GM18508 (cell line): ENCODE data around the gene TMEM183A.

Experiments
- ATAC-seq: cut with Tn5 transposase; IDR thresholded peaks from one replicate; pipeline ENCODE4 v1.9.1; 2021; ENCODE audit warnings: moderate number of reproducible peaks; ENCODE audit not compliant: insufficient read depth, unreplicated experiment

TMEM183A gene

GRCh38 chr1:203028067-203028783 is 21.1 kb downstream of the TMEM183A start:
- ATAC-seq = no peak

DNA sequence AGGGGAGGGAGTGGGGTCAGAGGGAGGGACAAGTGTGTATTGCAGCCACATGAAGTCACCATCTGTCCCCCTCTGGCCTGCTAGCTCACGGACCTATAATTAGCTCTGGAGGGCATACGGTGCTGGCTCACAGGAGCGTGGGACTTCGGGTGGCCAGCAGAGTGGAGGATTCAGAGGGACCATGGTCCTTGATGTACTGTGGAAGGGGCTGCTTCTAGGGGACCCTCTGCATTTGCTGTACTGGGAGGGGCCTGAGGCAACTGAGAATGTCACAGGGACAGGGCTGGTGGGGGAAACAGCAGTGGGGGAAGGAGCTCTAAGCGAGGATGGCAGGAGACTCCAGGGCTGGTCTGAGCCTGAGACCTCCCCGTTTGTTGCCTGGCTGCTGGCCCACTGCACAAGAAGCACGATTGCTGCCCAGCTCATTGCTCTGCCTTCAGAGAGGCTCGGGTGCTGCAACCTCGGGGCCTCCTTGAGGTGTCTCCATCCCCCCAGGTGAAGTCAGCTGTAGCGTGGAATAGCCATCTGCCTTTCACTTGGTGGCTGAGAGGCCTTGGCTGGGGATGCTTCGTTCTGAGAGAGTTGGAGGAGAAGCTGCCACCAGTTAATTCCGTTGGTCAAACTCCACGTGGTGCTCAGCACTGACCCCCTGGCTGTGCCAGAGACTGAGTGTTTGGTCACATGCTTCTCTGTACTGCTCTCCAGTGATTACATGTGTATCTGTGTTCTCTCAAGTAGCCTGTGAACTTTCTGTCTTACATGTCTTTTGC is 21.8 kb downstream of the TMEM183A start:
- ATAC-seq = no peak

DNA sequence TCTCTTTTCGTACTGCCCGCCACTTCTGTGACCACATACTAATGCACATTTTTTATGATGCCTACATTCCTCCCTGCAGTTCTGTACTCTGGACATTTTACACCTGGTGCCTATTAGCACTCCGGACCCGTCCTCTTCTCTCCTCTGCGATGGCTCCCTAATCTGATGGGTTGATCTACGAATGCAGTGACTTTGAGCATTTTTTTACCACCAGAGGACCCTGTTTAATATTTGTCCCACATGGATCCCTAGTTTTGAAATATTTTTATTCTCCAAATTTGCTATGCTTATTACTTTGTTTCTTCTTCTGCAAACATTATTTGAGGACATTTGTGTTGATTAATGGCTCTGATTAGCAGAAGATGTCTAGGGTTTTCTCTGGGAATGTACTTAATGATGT is 24.3 kb downstream of the TMEM183A start:
- ATAC-seq = no peak

GRCh38 chr1:203033287-203033686 is 26.1 kb downstream of the TMEM183A start:
- ATAC-seq = no peak

DNA sequence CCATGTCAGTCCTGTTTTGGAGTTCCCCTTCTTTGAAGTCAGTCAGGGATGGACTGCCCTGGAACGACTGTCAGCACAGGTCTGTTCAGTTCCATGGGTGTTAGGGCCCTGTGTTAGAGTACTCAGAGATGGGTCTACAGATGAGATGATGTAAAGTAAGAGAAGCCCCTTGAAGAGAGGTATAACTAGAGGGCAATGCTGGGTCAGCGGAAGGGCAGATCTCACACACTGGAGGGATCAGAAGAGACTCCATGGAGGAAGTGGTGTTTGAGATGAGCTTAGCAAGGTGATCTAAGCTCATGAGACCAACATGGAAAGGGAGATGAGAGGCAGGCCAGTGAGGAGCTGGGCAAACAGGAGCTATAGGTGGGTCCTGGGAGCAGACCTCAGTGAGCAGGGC is 26.7 kb downstream of the TMEM183A start:
- ATAC-seq = no peak

- no peak for ATAC-seq
Measured at GRCh38 chr1:203034422-203035110, 27.4 kb downstream of the TMEM183A start.

DNA sequence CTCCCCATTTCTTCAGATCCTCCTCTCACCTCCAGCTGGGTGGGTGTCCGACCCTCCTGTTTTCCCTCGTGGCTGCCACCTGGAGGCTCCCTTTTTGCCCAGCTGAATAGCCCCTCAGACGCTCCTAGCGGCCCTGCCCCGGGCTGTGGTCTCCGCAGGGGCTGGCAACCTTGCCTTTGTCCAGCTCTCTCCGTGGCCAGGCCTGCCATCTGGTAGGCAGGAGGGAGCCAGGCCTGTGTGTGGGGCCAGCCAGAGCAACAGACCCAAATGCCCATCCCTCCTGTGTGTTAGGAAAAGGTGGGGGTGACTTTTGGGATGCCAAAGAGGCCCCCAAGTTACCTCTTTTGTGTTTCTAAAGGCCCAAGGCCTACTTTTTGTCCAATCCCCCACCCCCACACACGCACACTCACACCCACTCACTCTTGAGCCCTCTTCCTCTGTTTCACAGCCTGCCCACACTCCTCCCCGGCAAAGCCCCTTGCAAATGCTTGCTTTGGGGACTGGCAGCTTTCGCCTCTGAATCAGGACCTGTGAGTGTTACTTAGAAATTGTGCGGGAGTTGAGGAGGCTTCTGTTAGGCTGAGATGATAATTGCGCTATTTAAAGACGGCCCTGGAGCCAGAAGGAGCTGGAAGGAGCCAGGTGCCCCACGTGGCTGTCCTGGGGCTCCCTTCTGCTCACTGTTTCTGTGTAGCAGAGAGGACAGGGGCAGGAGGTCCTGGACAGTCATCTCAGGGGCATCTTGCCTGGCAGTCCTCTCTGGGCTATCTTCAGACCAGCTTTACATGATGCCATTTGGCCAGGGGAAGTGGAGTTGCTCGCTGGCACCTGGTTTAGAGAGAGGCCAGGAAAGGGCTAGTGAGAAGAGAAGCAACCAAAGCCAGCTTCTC is 28.2 kb downstream of the TMEM183A start:
- ATAC-seq = no peak

DNA sequence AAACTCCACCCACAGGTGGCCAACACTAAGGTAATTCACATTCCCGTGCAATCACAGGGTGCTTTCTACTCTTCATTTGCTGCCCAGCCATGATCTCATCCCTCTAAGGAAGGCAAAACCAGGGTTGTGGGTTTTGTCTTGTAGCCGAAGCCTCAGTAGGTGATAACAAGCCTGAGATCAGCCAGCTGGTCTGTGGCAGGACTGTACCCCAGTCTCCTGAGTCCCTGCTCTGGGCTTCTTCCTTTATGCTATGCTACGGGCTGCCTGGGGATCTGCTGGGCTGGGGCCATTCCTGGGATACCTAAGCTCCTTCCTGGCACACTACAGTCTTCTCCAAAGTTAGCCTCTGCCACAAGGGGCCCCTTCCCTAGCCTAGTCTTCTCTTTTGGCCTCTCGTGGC is 29.0 kb downstream of the TMEM183A start:
- ATAC-seq = no peak

- ATAC-seq = no peak
Measured at GRCh38 chr1:203036537-203036936, 29.4 kb downstream of the TMEM183A start.

DNA sequence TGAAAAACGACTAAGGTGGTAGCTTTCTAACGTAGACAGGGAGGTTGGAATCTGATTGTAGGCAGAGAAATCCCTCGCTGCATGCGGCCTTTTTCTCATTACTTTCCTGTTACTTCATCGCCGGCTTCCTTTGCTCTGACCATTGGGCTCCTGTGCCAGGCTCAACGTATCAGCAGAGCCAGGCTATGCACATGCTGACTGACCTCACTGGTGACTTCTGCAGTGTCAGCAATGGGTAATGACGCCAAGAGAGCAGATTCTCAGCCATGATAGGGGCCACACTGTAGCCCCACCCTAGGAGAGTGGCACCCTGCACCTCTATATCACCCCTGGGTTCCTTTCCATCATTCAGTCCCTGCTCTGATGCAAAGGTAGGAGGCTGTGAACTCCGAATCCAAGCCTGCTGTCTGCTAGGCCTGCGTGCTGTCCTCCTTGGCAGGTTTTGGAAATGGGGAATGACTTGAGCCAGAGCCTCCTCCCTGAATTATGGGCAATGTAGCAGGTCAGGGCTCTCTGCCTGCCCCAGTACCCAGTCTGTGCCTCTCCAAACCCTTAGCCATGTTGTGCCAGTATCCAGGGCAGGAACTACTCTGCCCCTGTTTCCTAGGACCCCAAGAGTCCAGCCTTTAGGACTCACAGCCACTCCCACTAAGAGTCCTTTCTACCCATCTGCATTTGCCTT is 30.5 kb downstream of the TMEM183A start:
- ATAC-seq = no peak

GRCh38 chr1:203038217-203038741 is 31.1 kb downstream of the TMEM183A start:
- ATAC-seq = no peak

DNA sequence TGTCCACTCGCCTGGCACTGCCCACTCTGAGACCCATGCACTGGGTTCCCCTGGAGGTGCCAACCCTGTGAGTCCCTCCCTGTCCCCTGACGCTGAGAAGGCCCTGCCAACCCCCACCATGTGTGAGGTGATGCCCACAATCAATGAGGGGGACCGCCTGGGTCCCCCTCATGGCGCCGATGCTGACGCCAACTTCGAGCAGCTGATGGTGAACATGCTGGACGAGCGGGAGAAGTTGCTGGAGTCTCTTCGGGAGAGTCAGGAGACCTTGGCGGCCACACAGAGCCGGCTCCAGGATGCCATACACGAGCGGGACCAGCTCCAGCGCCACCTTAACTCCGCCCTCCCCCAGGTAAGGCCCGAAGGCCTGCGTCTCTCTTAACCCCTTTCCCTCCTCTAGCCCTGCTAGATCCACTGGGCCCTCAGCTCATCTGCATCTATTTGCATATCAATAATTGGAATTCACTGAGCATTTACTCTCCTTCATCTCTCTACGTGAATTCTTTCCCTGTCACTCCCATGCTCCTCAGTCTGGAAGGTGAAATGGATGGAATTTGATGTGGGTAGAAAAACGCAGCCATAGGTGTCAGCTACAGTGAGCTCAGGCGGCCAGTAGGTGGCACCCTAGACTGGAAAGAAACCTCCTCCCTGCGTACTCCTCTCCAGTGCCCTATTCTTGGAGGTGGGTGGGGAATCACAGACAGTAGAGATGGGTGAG is 31.9 kb downstream of the TMEM183A start:
- ATAC-seq = no peak

DNA sequence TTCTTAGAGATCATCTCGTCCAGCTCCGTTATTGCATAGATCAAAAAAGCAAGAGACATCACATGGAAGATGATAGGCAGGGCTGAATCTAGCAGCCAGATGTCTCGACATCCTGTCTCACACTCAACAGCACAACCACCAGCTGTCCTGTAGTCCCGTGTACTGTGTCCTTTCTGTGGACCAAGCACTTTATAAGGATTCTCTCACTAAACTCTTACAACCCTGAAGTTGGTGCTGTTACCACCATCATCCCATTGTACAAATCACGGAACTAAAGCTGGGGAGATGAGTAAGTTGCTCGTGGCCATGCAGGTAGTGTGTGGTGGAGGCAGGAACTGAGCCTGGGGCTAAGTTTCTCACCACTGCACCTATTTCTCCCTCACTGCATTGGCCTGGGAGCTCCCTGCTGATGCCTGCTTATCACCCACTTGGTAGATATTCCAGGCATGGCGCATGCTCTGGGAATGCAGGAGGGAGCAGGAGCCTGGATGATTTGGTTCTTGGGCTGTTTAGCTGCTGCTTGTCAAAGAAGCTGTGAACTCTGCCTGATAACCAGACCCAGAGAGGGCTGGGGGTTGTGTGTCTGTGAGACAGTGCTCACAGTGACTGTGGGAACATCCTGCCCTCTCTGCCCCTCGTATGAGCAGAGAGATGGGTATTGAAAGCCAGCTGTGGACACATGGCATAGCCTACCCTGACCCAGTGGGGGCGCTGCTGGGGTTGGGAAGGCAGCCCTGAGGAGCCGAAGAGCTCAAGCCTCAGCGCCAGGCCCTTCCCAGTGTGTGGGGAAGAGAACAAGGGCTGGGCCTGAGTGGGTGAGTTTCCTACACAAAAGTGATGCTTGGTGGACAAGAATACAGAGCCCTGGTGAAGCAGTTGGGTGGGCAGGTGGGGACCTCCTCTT is 32.7 kb downstream of the TMEM183A start:
- ATAC-seq = no peak

DNA sequence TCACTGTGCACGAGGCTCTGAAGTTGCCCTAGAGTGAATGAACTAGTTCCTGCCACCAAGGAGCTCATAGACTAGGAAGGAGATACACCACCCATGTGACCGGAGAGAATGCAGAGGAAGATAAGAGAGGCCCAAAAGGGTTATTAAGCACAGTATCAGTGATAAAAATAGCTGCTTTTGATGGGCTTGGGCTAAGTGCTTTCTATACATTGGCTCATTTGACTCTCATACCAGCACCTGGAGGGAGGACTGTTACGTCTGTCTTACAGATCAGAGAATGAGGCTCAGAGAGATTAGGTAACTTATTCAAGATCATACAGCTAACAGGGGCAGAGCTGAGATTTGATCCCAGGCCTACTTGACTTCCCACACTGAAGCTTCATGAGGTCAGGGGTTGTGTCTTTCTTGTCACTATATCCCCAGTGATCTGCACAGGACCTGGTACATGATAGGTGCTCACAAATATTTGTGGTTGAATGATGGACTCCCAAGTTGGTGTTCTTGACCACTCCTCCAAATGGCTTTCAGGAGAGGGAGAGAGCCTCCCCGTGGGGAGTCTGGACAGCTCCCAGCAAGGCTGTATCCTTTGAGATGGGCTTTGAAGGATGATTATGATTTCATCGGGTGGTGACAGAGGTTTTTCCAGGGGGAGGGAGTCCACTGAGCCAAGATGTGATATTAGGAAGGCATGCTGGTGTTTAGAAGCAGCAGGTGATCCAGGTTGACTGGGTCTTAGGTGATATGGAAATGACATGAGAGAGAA is 33.5 kb downstream of the TMEM183A start:
- ATAC-seq = no peak

- ATAC-seq = no peak
Measured at GRCh38 chr1:203041351-203041932, 34.3 kb downstream of the TMEM183A start.

DNA sequence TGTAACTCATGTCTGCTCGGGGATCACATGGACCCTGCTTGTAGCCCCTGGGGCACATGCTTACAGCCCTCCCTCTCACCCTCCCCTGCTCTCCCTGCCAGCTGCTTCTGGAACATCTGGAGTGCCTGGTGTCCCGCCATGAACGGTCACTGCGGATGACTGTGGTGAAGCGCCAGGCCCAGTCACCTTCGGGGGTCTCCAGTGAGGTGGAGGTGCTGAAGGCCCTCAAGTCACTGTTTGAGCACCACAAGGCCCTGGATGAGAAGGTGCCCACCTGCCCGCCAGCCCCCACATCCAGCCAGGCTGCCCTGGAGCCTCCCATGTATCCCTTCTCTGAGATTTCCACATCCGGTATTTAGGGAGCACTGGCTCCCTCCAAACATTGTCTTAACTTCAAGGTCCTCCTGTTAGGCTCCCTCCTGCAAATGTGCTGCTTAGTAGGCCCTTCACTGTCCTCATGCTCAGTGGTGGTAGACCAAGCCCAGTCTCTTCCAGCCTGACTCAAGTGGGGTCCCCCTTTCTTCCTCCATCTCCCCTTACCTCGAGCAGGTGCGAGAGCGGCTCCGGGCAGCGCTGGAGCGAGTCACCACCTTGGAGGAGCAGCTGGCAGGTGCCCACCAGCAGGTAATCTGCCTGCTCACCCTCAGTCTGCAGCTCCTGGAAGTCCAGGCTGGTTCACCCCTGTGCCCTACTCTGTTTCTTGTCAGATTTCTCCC is 36.8 kb downstream of the TMEM183A start:
- no peak for ATAC-seq
